ENCODE data around the gene COX5A.

DNA sequence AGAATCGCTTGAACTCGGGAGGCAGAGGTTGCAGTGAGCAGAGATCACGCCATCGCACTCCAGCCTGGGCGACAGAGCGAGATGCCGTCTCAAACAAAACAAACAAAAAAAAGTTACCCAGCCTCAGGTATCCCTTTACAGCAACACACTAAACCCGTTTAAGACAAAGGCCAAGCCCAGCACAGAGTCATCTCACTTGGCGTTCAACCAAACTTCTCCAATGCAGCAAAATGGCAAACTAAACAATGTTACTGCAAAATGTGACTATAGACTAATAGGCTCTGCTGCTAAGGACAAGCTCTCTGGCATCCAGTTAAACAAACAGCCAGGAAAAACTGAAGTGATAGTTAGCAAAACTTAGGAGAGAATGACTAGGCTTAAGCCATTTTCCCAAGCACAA is 24.8 kb downstream of the COX5A start:
- TF ChIP-seq, protein P1, sequence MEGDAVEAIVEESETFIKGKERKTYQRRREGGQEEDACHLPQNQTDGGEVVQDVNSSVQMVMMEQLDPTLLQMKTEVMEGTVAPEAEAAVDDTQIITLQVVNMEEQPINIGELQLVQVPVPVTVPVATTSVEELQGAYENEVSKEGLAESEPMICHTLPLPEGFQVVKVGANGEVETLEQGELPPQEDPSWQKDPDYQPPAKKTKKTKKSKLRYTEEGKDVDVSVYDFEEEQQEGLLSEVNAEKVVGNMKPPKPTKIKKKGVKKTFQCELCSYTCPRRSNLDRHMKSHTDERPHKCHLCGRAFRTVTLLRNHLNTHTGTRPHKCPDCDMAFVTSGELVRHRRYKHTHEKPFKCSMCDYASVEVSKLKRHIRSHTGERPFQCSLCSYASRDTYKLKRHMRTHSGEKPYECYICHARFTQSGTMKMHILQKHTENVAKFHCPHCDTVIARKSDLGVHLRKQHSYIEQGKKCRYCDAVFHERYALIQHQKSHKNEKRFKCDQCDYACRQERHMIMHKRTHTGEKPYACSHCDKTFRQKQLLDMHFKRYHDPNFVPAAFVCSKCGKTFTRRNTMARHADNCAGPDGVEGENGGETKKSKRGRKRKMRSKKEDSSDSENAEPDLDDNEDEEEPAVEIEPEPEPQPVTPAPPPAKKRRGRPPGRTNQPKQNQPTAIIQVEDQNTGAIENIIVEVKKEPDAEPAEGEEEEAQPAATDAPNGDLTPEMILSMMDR (conservative IDR thresholded peaks at IDR 0.05 in 1 of 2, IDR thresholded peaks at IDR 0.05 in 1 of 2; ENCODE audit: low read depth in 1 of 2, low read length in 2 of 2) = no peak
- TF ChIP-seq EZH2 (IDR thresholded peaks at IDR 0.05; ENCODE audit: low read length, missing control alignments) = no peak

Data from fibroblast of lung (primary cell).